HG02798 (cell line): ENCODE data around the gene ETV5.

ENCODE experiments used
- ATAC-seq: cut with Tn5 transposase; IDR thresholded peaks from one replicate; pipeline ENCODE4 v1.9.1; 2021; ENCODE audit warnings: mild to moderate bottlenecking; ENCODE audit not compliant: unreplicated experiment, poor library complexity

Gene ETV5

DNA sequence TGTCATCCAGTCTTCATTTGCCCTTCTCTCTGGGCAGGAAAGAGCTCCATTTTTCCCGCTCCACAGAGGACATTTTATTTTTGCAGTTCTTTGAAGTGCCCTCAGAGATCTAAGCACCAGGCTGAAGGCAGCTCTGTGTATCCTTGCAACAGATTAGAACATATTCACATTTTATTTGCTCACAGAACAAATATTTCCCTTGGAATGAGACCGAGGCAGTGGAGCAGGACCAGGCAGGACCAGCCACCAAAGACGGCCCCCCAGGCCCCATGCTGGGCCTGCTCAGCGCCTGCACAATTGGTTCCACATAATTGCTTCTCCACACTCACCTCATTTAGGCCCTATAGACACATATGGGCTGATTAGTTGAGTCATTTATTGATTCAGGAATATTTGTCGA is 15.7 kb upstream of the ETV5 start:
- ATAC-seq, result no peak

GRCh38 chr3:186123012-186123411 is 14.1 kb upstream of the ETV5 start:
- ATAC-seq, result no peak

- no peak for ATAC-seq
Measured at GRCh38 chr3:186121968-186122367, 13.1 kb upstream of the ETV5 start.

GRCh38 chr3:186121278-186121677 is 12.4 kb upstream of the ETV5 start:
- no peak for ATAC-seq

- ATAC-seq, result no peak
Measured at GRCh38 chr3:186119499-186119898, 10.6 kb upstream of the ETV5 start.

DNA sequence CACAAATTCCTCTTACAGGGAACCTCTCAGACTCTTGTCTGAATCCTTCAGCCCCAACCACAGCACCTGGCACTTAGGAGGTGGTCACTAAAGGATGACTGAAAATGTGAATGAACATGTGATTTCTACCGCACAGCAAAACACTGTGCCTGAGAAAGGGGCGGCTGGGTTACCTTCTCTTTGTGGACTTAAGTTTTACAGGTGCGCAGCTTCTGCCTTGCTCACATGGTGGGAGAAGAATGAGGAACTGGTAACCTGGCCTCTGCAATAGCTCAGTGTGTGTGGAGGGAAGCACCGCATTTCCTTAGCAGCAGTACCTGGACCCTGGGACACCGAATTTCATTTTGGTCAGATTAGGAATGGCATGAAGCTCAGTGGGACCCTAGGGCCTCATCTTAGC is 9.8 kb upstream of the ETV5 start:
- ATAC-seq, result no peak

- ATAC-seq, result no peak
Measured at GRCh38 chr3:186117521-186118134, 8.7 kb upstream of the ETV5 start.

DNA sequence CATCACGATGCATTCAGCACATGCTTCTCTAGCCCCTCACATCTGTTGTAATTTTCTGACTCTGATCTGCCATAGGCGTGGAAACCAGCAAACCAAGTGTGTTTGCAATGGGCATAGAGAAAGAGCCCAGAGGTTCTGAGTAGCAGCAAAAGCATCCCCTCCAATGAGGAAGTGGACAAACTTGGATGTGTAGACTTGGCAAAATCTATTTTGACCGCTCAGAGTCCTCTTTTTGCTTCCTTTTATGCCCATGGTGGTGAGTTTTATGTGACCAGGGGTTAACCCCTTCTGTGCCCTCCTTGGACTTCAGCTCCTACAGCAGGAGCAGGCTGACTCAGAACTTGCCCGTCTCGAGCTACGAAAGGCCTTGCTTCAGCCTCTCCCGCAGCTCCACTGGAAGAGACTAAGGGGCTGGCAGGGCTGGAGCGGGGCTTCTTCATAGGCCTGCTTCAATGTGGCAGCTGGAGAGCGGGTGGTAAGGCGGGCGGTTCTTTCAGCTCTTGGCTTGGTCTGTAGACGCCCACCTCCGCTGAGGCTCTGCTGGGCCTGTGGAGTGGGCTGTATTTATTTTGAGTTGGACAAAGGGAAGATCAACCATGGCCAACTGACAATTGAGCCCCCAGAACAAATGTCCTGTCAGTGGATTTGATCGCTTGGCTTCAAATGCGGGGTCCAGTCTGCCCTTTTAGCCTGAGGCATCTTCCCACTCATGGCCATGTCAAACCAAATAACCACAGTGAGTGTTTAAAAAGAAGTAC is 6.5 kb upstream of the ETV5 start:
- ATAC-seq, result no peak

DNA sequence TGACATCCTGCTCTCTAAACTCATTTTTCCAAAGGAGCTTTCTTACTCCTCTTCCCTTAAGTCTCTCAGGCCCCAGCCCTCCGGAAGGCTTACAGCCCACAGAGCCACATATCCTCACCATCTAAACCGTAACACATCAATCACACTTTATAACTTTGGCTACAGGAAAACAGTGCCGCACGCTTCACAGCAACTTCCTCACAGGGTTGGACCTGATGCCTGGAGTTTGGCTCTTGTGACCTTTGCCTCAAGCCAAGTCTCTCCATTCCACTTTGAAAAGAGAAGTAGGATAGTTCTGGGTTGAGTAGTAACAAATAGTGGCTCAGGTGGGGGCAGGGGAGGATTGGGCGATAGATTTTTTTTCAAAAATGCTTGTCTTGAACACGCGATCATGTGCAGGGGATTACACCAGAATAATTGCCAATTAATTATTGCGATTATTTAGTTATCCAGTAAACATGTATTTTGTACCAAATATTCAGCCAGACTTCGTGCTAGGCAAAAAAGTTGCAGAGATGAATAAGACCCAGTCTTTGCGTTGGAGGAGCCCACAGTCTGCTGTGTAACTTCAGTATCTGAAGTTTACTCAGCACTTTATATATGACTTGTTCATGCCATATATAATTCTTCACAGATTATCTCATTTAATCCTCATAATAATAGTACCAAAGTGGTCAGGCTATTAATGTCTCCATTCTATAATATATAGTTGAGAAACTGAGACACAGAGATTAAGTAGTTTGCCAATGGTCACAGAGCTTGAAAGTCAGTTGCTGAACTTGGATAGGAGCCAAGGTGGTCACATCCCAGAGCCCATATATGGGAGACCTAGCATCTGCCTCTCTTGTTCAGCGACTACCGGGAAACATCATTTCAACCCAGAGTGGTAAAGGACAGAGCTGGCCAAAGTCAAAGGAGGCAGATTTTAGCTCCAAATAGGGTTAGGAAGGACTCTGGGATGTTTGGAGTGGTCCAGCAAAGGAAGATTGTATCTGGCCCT is 2.4 kb upstream of the ETV5 start:
- no peak for ATAC-seq

DNA sequence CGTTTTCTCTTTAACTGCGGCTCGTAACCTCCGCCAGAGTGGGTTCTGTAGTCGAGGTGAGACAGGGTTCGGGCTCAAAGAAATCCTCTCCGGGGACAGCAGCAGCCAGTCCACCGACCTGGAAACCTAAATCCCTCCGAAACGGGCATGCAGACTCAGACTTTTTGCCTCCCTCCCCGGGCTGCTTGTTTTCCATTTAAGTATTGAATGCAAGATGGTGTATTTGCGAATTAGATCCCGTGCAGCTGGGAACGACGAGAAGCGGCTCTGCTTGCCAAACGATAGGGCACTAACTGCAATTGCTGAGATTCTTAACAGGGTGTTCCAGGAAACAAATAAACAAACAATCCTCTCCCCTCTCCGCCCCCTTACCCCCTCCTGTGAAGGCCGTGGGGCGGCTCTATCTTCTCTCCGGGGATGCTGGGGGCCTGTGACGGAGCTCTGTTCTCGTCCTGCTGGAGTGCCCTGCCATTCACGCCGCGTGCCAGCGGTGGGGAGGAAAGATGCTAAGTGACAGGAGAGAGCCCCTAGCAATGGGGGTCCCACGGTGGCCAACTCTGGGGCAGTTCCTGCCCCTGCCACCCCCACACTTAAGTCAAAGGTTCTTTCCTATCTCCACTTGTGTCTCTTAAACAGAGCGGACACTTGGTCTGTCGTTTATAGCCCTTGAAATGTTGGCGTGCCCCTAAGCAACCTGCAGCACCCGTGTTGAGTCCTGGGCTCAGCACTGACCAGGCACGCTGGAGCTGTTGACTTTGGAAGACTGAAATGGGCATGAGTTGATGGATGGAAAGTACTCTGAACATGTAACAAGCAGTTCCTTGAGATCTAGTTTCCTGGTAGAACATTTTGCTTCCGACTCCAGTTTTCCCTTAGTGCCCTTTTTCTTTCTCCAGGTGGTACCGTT is 1.3 kb upstream of the ETV5 start:
- no peak for ATAC-seq

DNA sequence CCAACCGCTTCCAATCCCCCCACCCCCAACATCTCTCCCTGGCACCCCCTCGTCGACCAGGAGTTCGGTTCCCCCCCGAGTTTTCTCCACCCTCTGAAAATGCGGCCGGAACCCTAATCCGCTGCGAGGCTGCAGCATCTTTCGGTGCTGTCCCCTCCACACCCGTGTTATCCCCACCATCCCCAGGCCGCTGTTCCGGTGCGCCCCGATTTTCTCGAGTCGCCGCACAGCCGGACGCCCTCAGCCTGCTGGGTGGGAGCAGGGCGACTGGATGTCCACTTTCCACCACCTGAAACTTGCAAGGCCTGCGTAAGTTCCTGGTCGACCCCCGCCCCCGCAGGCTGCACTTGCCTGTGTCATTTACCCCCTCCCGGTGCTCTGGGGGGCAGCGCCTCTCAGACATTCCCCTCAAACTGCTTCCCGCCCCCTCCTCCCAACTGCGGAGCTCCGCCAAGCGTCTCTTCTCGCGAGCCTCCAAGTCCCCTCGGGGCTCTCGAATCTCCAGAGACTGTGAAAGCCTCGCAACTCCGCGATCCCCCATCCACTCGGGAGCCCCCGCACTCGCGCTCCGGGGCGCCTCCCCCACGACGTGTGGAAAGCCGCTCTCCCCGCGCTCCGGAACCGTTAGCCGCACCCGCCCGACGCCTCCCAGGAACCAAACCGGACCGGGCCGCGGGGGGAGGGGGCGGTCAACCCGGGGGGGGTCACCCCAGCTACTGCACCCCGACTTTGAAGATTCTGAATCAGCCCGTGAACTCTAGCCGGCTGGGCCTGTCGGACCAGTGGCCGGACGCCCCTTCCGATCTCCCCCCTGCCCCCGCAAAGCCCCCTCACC is 566 bp downstream of the ETV5 start:
- ATAC-seq, result no peak

- ATAC-seq, result peak; percentile 23
Measured at GRCh38 chr3:186107215-186108105, 1.4 kb downstream of the ETV5 start.

DNA sequence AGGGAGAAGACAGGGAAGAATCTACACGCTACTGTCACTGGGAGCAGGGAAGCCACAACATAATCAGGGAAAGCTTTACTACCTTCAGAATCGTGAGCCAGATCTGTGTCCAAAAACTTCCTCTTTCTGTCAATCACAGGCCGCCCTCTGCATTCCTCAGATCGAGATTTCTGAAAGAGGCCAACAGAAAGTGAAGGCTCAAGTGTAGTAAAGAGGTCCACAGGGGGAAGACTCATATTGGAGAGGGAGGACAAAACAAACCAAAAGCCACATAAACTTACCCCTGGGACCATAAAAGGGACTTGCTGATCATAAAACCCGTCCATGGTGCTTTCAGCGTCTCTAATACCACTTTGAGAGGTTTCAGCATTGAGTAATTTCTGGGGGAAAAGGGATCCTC is 3.3 kb downstream of the ETV5 start:
- ATAC-seq, result no peak

DNA sequence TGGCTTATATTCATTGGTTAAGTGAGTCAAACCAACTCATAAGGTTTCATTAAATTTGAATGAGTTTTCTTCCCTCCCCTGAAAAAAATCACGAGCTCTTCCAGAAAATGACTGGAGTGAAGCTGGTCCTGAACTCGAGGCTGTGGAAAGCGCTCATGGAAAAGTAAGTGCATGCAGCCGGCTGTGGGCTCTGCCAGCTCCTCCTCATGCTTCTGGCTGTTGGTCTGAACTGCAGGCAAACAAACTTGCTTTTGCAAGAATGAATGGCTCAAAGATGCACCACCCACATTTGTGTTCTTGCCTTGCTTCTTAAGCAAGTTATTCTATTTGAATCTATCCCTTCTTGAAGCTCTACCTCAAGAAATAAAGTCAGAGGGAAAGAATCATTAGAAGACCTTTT is 6.2 kb downstream of the ETV5 start:
- no peak for ATAC-seq

GRCh38 chr3:186100398-186100797 is 8.5 kb downstream of the ETV5 start:
- no peak for ATAC-seq

DNA sequence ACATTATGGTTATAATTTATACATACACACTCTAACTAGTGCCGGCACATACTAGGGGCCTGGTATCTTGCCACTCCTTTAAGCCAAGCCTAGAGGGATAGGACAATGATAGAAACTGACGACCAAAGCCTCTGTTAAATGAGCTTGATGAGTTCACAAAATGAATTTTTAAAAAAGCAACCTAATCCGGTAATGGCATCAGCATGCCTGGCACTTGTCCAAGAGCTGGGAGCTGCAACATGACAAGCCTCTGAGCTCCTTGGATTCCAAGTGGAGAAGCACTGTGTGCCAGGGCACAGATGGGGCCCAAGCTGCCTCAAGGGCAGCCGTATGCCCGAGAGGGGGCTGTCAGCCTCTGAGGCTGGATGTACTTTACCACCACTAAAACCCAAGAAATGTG is 9.7 kb downstream of the ETV5 start:
- no peak for ATAC-seq

DNA sequence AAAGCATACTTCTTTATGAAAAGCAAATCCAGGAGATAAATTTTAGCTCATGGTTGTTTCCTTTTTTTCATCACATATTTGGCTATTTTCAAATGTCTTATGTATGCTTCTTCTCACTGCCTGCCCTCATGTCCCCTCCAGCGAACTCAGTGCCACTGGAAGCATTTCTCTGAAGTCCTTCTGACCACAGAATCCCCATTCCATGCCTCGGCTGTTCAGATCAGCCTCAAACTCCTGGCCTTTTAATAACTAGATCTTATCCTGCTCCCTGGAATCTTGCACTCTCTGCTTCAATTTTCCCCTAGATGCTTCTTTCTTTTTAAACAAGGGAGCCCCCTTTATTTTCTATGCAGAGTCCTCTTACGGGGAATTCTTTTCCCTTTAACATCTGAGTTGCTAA is 10.1 kb downstream of the ETV5 start:
- no peak for ATAC-seq
